Tibial artery (tissue), 4 donors: ENCODE measurements around the gene SAPCD2.

Experiments used
- DNase-seq, 2 donors: peaks; one replicate each; pipeline ENCODE4 v3.0.0-alpha.2; 2019
- H3K27ac ChIP-seq, 2 donors: fragments of 200-600 bp; sonication (generic) in 1 of 2; 1 replicate in 1 of 2; 2 replicates in 1 of 2; pipeline ENCODE4 v1.5.1; 2018 to 2019; ENCODE audit warnings: mild to moderate bottlenecking in 1 of 2
- H3K27me3 ChIP-seq, 2 donors: fragments of 200-600 bp; sonication (generic) in 1 of 2; one replicate each; pipeline versions ENCODE4 v1.5.1 to v1.6.0; 2016 to 2019
- H3K36me3 ChIP-seq, 3 donors: fragments of 200-600 bp; sonication (generic) in 2 of 3; one replicate each; pipeline ENCODE4 v1.5.1; 2016 to 2019; ENCODE audit warnings: mild to moderate bottlenecking in 2 of 3
- H3K4me1 ChIP-seq, 4 donors: fragments of 200-600 bp; sonication (generic) in 2 of 4; 1 replicate in 3 of 4; 2 replicates in 1 of 4; pipeline ENCODE4 v1.5.1; 2016 to 2019
- H3K4me3 ChIP-seq, 2 donors: fragments of 200-600 bp; sonication (generic) in 1 of 2; 1 replicate in 1 of 2; 2 replicates in 1 of 2; pipeline ENCODE4 v1.5.1; 2018 to 2019; ENCODE audit warnings: mild to moderate bottlenecking in 2 of 2
- H3K9me3 ChIP-seq, 3 donors: fragments of 200-600 bp; sonication (generic) in 1 of 3; one replicate each; pipeline ENCODE4 v1.5.1; 2016 to 2019
- intact Hi-C: fragments of 100-400 bp; cut with DNase I; formaldehyde crosslinking; loops from one replicate; pipeline ENCODE4 v1.15.0; 2023; ENCODE audit warnings: low total_unique reads
- TF ChIP-seq, protein P1 (sequence below), 2 experiments: fragments of 200-600 bp in 1 of 2; fragments of 450-650 bp in 1 of 2; IDR thresholded peaks; one replicate each; pipeline ENCODE4 v1.5.1; 2017 to 2019; ENCODE audit warnings: antibody characterized with exemption in 2 of 2, mild to moderate bottlenecking in 1 of 2, moderate library complexity in 1 of 2

Gene SAPCD2

DNA sequence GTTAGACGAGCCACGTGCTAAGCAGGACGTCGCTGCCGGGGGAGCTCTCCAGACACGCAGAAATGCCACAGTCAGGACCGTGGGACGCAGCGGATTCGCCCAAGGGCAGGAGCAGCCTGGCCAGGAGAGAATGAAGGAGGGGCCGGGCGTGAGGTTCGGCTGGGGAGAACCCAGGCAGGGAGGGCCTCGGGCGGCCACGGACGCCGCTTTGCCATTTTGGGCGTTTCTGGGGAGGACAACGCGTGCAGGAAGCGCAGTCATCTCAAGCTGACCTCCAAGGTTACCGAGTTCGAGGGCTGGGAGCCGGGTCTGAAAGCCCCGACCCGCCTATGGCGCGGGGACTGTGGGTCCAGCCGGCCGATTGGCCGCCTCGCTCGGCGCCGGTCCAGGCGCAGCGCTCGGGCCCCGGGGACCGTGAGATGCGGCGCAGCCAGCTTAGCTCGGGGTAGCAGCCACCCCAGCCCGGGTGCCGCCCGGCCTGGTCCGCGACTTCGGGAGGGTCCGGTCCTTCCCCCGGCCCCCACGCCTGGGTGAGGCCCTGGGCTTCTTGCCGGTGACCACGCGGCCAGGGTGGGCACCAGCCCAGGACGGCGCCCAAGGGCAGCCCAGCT is 15.7 kb upstream of the SAPCD2 start:
- Histone ChIP-seq H3K27ac (peak overlapping the region; percentile 86 to 93), H3K4me3 (peak overlapping the region; percentile 70 to 75), H3K36me3 (peaks cover 0 to 43% (median 19%) of the 10 kb centered on the region in 3 donors), H3K4me1 (peaks cover 0 to 46% (median 14%) of the 10 kb centered on the region in 4 donors), H3K27me3 (peaks cover 0 to 5% of the 10 kb centered on the region in 2 donors), H3K9me3 (no peaks in the 10 kb centered on the region)
- intact Hi-C loops = no loop called here
- TF ChIP-seq, protein P1, sequence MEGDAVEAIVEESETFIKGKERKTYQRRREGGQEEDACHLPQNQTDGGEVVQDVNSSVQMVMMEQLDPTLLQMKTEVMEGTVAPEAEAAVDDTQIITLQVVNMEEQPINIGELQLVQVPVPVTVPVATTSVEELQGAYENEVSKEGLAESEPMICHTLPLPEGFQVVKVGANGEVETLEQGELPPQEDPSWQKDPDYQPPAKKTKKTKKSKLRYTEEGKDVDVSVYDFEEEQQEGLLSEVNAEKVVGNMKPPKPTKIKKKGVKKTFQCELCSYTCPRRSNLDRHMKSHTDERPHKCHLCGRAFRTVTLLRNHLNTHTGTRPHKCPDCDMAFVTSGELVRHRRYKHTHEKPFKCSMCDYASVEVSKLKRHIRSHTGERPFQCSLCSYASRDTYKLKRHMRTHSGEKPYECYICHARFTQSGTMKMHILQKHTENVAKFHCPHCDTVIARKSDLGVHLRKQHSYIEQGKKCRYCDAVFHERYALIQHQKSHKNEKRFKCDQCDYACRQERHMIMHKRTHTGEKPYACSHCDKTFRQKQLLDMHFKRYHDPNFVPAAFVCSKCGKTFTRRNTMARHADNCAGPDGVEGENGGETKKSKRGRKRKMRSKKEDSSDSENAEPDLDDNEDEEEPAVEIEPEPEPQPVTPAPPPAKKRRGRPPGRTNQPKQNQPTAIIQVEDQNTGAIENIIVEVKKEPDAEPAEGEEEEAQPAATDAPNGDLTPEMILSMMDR (IDR thresholded peaks at IDR 0.05) = no peak
- DNase-seq = peak; percentile 42 to 81

GRCh38 chr9:137084526-137084925 is 14.2 kb upstream of the SAPCD2 start:
- no peak for DNase-seq
- peaks cover 0 to 39% (median 14%) of the 10 kb centered on the region in 4 donors for H3K4me1 ChIP-seq
- peaks cover 0 to 13% of the 10 kb centered on the region in 2 donors for H3K27me3 ChIP-seq
- TF ChIP-seq, protein P1 (IDR thresholded peaks at IDR 0.05) = no peak
- H3K36me3 ChIP-seq = peaks cover 0 to 43% (median 19%) of the 10 kb centered on the region in 3 donors
- no peaks in the 10 kb centered on the region for H3K9me3 ChIP-seq
- no peak overlapping the region for H3K27ac ChIP-seq
- intact Hi-C loops = no loop called here
- no peak overlapping the region for H3K4me3 ChIP-seq

- DNase-seq = peak; percentile 80 to 84
- Histone ChIP-seq H3K9me3 (no peaks in the 10 kb centered on the region), H3K27ac (peak overlapping the region; percentile 9 to 58), H3K27me3 (peaks cover 0 to 24% of the 10 kb centered on the region in 2 donors), H3K36me3 (peaks cover 0 to 46% (median 28%) of the 10 kb centered on the region in 3 donors), H3K4me3 (no peak overlapping the region), H3K4me1 (peaks cover 0 to 39% (median 22%) of the 10 kb centered on the region in 4 donors)
- intact Hi-C loops = no loop called here
- TF ChIP-seq, protein P1 (IDR thresholded peaks at IDR 0.05) = no peak
These were observed 13.1 kb upstream of the SAPCD2 start for GRCh38 chr9:137083394-137084004.

GRCh38 chr9:137082925-137083290 is 12.6 kb upstream of the SAPCD2 start:
- H3K27ac ChIP-seq = peak overlapping the region; percentile 9 to 58
- intact Hi-C loops = no loop called here

DNA sequence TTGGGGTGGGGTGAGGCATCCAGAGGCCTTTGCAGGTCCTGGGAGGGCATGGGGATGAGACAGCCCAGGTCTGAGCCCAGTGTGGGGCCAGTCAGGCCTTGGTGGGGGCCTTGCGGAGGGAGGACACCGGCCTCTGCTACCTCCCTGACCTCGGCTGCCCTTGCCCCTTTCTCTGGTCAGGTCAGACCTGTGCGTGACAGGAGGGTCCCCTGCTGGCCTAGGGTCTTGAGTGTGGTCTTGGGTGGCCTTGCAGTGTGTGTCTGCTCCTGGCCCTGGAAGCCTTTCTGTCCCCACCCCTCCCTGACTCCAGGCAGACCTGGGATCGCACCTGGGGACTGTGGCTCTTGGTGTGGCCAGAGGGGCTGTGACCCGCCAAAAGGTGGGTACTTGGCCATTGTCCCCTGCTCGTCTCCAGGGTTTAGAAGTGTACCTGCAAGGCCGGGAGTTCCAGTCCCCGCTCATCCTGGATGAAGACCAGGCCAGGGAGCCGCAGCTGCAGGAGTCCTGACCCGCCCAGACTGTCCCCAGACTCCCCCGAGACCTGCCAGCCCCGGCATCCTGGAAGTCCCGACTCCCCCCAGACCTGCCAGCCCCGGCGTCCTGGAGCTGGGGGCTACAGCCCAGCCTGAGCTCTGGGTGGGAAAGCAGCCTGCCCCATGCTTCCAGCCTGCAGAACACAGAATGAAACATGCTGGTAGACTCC is 12.0 kb upstream of the SAPCD2 start:
- Histone ChIP-seq H3K4me1 (peaks cover 4 to 39% (median 28%) of the 10 kb centered on the region in 4 donors), H3K27ac (peak overlapping the region in 1 of 2 donors; percentile 58), H3K36me3 (peaks cover 0 to 46% (median 28%) of the 10 kb centered on the region in 3 donors), H3K4me3 (no peak overlapping the region), H3K9me3 (no peaks in the 10 kb centered on the region), H3K27me3 (peaks cover 0 to 33% of the 10 kb centered on the region in 2 donors)
- intact Hi-C loops = no loop called here
- TF ChIP-seq, protein P1 (IDR thresholded peaks at IDR 0.05) = no peak
- no peak for DNase-seq

More at GRCh38 chr9:137082925-137083290, 12.6 kb upstream of the SAPCD2 start:
- TF ChIP-seq, protein P1 (IDR thresholded peaks at IDR 0.05) = no peak
- H3K9me3 ChIP-seq = no peaks in the 10 kb centered on the region
- DNase-seq = no peak
- H3K27me3 ChIP-seq = peaks cover 0 to 30% of the 10 kb centered on the region in 2 donors
- peaks cover 0 to 46% (median 28%) of the 10 kb centered on the region in 3 donors for H3K36me3 ChIP-seq
- no peak overlapping the region for H3K4me3 ChIP-seq
- peaks cover 4 to 39% (median 26%) of the 10 kb centered on the region in 4 donors for H3K4me1 ChIP-seq
